ENCODE data around the gene RESF1.
A peak's percentile ranks its signal among the peaks of the same experiment; 100 is the strongest.

Gene RESF1

GRCh38 chr12:31959161-31959700 is at the start of gene RESF1 (continued):
- TF ChIP-seq ZNF707 (tag by site-specific recombination; IDR thresholded peaks at IDR 0.05) (no peak), ZNF843 (tag by site-specific recombination; IDR thresholded peaks at IDR 0.05) (peak; percentile 61), ZNF133 (tag by site-specific recombination; IDR thresholded peaks at IDR 0.05) (no peak), ZBTB49 (tag by site-specific recombination; IDR thresholded peaks at IDR 0.05; ENCODE audit: low read depth) (no peak), ZNF529 (tag by site-specific recombination; IDR thresholded peaks at IDR 0.05; ENCODE audit: insufficient replicate concordance) (peak; percentile 22), ZNF768 (tag by site-specific recombination; IDR thresholded peaks at IDR 0.05) (no peak), ZFP37 (tag by site-specific recombination; IDR thresholded peaks at IDR 0.05) (peak; percentile 86), EGR2 (tag by site-specific recombination; IDR thresholded peaks at IDR 0.05; ENCODE audit: low read depth) (no peak), ZNF426 (tag by site-specific recombination; IDR thresholded peaks at IDR 0.05) (no peak), ZSCAN16 (tag by site-specific recombination; IDR thresholded peaks at IDR 0.05) (peak; percentile 69; the same call in 1 of the 2 replicates), ZNF830 (tag by site-specific recombination; IDR thresholded peaks at IDR 0.05; ENCODE audit: low read depth) (no peak), ZNF350 (tag by site-specific recombination; IDR thresholded peaks at IDR 0.05) (no peak), ZNF416 (tag by site-specific recombination; IDR thresholded peaks at IDR 0.05) (no peak), GLI2 (tag by site-specific recombination; IDR thresholded peaks at IDR 0.05; ENCODE audit: borderline replicate concordance, low read depth) (no peak), ZNF571 (tag by site-specific recombination; IDR thresholded peaks at IDR 0.05) (no peak), ZNF501 (tag by site-specific recombination; IDR thresholded peaks at IDR 0.05) (peak; percentile 65; the same call in 1 of the 2 replicates), ZNF169 (tag by site-specific recombination; IDR thresholded peaks at IDR 0.05) (no peak), ZBTB10 (tag by site-specific recombination; IDR thresholded peaks at IDR 0.05) (peak; percentile 57; the same call in 1 of the 2 replicates), IKZF3 (tag by site-specific recombination; IDR thresholded peaks at IDR 0.05) (peak; percentile 71), ZNF544 (tag by site-specific recombination; IDR thresholded peaks at IDR 0.05) (no peak), ZNF366 (tag by site-specific recombination; conservative IDR thresholded peaks at IDR 0.05) (peak; percentile 50; the same call in 1 of the 2 replicates), ZNF138 (tag by site-specific recombination; IDR thresholded peaks at IDR 0.05; ENCODE audit: borderline replicate concordance) (no peak), ZNF248 (tag by site-specific recombination; IDR thresholded peaks at IDR 0.05) (no peak), GLIS1 (tag by site-specific recombination; IDR thresholded peaks at IDR 0.05) (peak; percentile 96), ZBTB7A (tag by site-specific recombination; IDR thresholded peaks at IDR 0.05; ENCODE audit: low read depth) (no peak; the same call in 1 of the 2 replicates), ZNF48 (tag by site-specific recombination; IDR thresholded peaks at IDR 0.05) (no peak), GLIS2 (tag by site-specific recombination; IDR thresholded peaks at IDR 0.05) (peak; percentile 94), OVOL3 (tag by site-specific recombination; IDR thresholded peaks at IDR 0.05) (no peak), ZNF621 (tag by site-specific recombination; IDR thresholded peaks at IDR 0.05) (no peak), ZFHX2 (tag by site-specific recombination; conservative IDR thresholded peaks at IDR 0.05) (no peak), HOXD13 (CRISPR knock-in tag; IDR thresholded peaks at IDR 0.05; ENCODE audit: borderline replicate concordance) (0 out of 2 replicates have a peak, but pooled peaks have one; percentile 13), ZNF747 (tag by site-specific recombination; IDR thresholded peaks at IDR 0.05) (no peak), ZNF521 (tag by site-specific recombination; IDR thresholded peaks at IDR 0.05) (no peak), SP7 (tag by site-specific recombination; IDR thresholded peaks at IDR 0.05) (peak; percentile 68), ZNF791 (tag by site-specific recombination; IDR thresholded peaks at IDR 0.05) (no peak), ZFP69B (tag by site-specific recombination; IDR thresholded peaks at IDR 0.05) (peak; percentile 91), HOXA7 (CRISPR knock-in tag; IDR thresholded peaks at IDR 0.05; ENCODE audit: borderline replicate concordance) (no peak), ZBTB48 (tag by site-specific recombination; IDR thresholded peaks at IDR 0.05) (no peak), ZNF670 (tag by site-specific recombination; IDR thresholded peaks at IDR 0.05; ENCODE audit: low read depth) (no peak)

All from HEK293 (cell line).